ENCODE results near the gene ELL2.
"Not testable (repeated sequence)": the region's sequence is repeated elsewhere in the genome, so short reads cannot be mapped to it uniquely, and the experiment has no call there.

The ELL2 gene

GRCh38 chr5:95862671-95863382 lies 98.8 kb downstream of the ELL2 start:
- DNase-seq: peak in 3 of 58 donors; percentile 26 to 49 (median 46)

GRCh38 chr5:95861864-95862561 lies 99.6 kb downstream of the ELL2 start:
- DNase-seq: no peak

- DNase-seq: peak in 16 of 58 donors; percentile 7 to 59 (median 20)
Observed at GRCh38 chr5:95861221-95861863, 100.3 kb downstream of the ELL2 start.

- DNase-seq: no peak
Observed at GRCh38 chr5:95859661-95860060, 102.0 kb downstream of the ELL2 start.

GRCh38 chr5:95858661-95859595 lies 102.7 kb downstream of the ELL2 start:
- DNase-seq: peak; percentile 57 to 97 (median 90)

- DNase-seq: peak in 11 of 58 donors; percentile 9 to 53 (median 26)
Observed at GRCh38 chr5:95858023-95858461, 103.6 kb downstream of the ELL2 start.

GRCh38 chr5:95857185-95857945 lies 104.3 kb downstream of the ELL2 start:
- peak in 12 of 58 donors; percentile 12 to 77 (median 26) for DNase-seq

- DNase-seq: peak in 15 of 58 donors; percentile 15 to 53 (median 36)
Observed at GRCh38 chr5:95856501-95856981, 105.1 kb downstream of the ELL2 start.

GRCh38 chr5:95853490-95853889 lies 108.2 kb downstream of the ELL2 start:
- DNase-seq: no peak

- DNase-seq: no peak
Observed at GRCh38 chr5:95852567-95852966, 109.1 kb downstream of the ELL2 start.

GRCh38 chr5:95851141-95851540 lies 110.5 kb downstream of the ELL2 start:
- not testable (repeated sequence) for DNase-seq

GRCh38 chr5:95850391-95850894 lies 111.2 kb downstream of the ELL2 start:
- no peak for DNase-seq

GRCh38 chr5:95848701-95849100 lies 113.0 kb downstream of the ELL2 start:
- no peak for DNase-seq

GRCh38 chr5:95847261-95847592 lies 114.4 kb downstream of the ELL2 start:
- DNase-seq: no peak

GRCh38 chr5:95846554-95847260 lies 114.9 kb downstream of the ELL2 start:
- DNase-seq: peak in 52 of 58 donors; percentile 8 to 82 (median 56)

- no peak for DNase-seq
Observed at GRCh38 chr5:95845391-95845790, 116.3 kb downstream of the ELL2 start.

GRCh38 chr5:95843733-95844223 lies 117.9 kb downstream of the ELL2 start:
- DNase-seq: peak in 2 of 58 donors; percentile 13 to 22

- peak in 22 of 58 donors; percentile 11 to 50 (median 28) for DNase-seq
Observed at GRCh38 chr5:95842854-95843544, 118.7 kb downstream of the ELL2 start.
